ENCODE results near the gene C12orf43. TPM values are rescaled to one million over a fixed set of nuclear protein-coding genes. Genes with fewer than 3 reads are reported as not detected.

C12orf43 gene
- total and polyA plus RNA-seq, 2 donors (not counting 1 experiment from before 2014, with no cell fraction given), result 6.7 to 18.9 TPM

- Histone ChIP-seq H4K20me1 (ENCODE audit: control insufficient read depth, insufficient read depth, low read length, poor library complexity, severe bottlenecking) (no peaks in the 10 kb centered on the region), H3K27ac (ENCODE audit: low read length in 2 of 2) (no peak overlapping the region), H3K4me3 (ENCODE audit: control extremely low read depth in 1 of 5, extremely low read depth in 1 of 5, insufficient read depth in 1 of 5, low read depth in 2 of 5, low read length in 4 of 5) (no peak overlapping the region), H3K27me3 (replicated peaks in 1 of 4; ENCODE audit: control extremely low read depth in 1 of 4, control insufficient read depth in 3 of 4, insufficient read depth in 4 of 4, low read length in 3 of 4) (no peaks in the 10 kb centered on the region), H3K79me2 (ENCODE audit: control insufficient read depth, insufficient read depth, low read length) (no peaks in the 10 kb centered on the region), H2AFZ (ENCODE audit: insufficient read depth, low read depth, low read length, poor library complexity, severe bottlenecking) (no peak overlapping the region), H3K9me3 (ENCODE audit: control extremely low read depth in 1 of 3, control insufficient read depth in 2 of 3, insufficient read depth in 1 of 3, low read length in 2 of 3) (no peaks in the 10 kb centered on the region), H3K4me1 (ENCODE audit: control insufficient read depth in 2 of 2, insufficient read depth in 2 of 2, low read length in 2 of 2) (no peaks in the 10 kb centered on the region), H3K36me3 (replicated peaks in 1 of 2; ENCODE audit: control extremely low read depth in 1 of 2, control insufficient read depth in 1 of 2, extremely low read depth in 1 of 2, insufficient read depth in 2 of 2, low read length in 1 of 2) (no peaks in the 10 kb centered on the region), H3K9ac (ENCODE audit: low read length) (no peak overlapping the region), H3K4me2 (replicated peaks; ENCODE audit: low read depth, low read length, poor library complexity, severe bottlenecking) (no peak overlapping the region)
- Mint-ChIP-seq H3K4me3 (no peak overlapping the region), H3K4me1 (no peaks in the 10 kb centered on the region), H3K27ac (no peak overlapping the region), H3K9me3 (ENCODE audit: insufficient read depth) (no peaks in the 10 kb centered on the region), H3K27me3 (no peaks in the 10 kb centered on the region)
- 88% methylated on average over 6 of the region's 13 CpGs for WGBS (ENCODE audit: insufficient coverage)
- TF ChIP-seq EZH2 (IDR thresholded peaks at IDR 0.05; ENCODE audit: borderline replicate concordance, insufficient read depth, low read depth, low read length, poor library complexity, severe bottlenecking), result no peak
- TF ChIP-seq CTCF (IDR thresholded peaks at IDR 0.05), result no peak
- ChIA-PET POLR2A (interaction anchor here (0.6 kb wide), 1 partner anchor 51 kb away, joined by 3 read pairs; no protein-coding TSS in a partner anchor), CTCF (interaction anchor here (1.6 kb wide), 1 partner anchor 9 kb away, joined by 9 read pairs; no protein-coding TSS in a partner anchor)
- no peak for ATAC-seq (ENCODE audit: low read depth)
- no peak for DNase-seq
- intact Hi-C loops (cut with micrococcal nuclease), result no loop called here
Observed at GRCh38 chr12:120980800-120981368, 35.4 kb downstream of the C12orf43 start.

- Mint-ChIP-seq H3K27me3 (no peaks in the 10 kb centered on the region), H3K9me3 (ENCODE audit: insufficient read depth) (no peaks in the 10 kb centered on the region), H3K4me1 (no peaks in the 10 kb centered on the region), H3K4me3 (no peak overlapping the region), H3K27ac (no peak overlapping the region)
- Histone ChIP-seq H3K4me1 (ENCODE audit: control insufficient read depth in 2 of 2, insufficient read depth in 2 of 2, low read length in 2 of 2) (no peaks in the 10 kb centered on the region), H3K27me3 (replicated peaks in 1 of 4; ENCODE audit: control extremely low read depth in 1 of 4, control insufficient read depth in 3 of 4, insufficient read depth in 4 of 4, low read length in 3 of 4) (no peaks in the 10 kb centered on the region), H3K79me2 (ENCODE audit: control insufficient read depth, insufficient read depth, low read length) (no peaks in the 10 kb centered on the region), H3K27ac (ENCODE audit: low read length in 2 of 2) (no peak overlapping the region), H3K4me3 (ENCODE audit: control extremely low read depth in 1 of 5, extremely low read depth in 1 of 5, insufficient read depth in 1 of 5, low read depth in 2 of 5, low read length in 4 of 5) (no peak overlapping the region), H3K9me3 (ENCODE audit: control extremely low read depth in 1 of 3, control insufficient read depth in 2 of 3, insufficient read depth in 1 of 3, low read length in 2 of 3) (no peaks in the 10 kb centered on the region), H4K20me1 (ENCODE audit: control insufficient read depth, insufficient read depth, low read length, poor library complexity, severe bottlenecking) (no peaks in the 10 kb centered on the region), H3K4me2 (replicated peaks; ENCODE audit: low read depth, low read length, poor library complexity, severe bottlenecking) (no peak overlapping the region), H2AFZ (ENCODE audit: insufficient read depth, low read depth, low read length, poor library complexity, severe bottlenecking) (no peak overlapping the region), H3K36me3 (replicated peaks in 1 of 2; ENCODE audit: control extremely low read depth in 1 of 2, control insufficient read depth in 1 of 2, extremely low read depth in 1 of 2, insufficient read depth in 2 of 2, low read length in 1 of 2) (no peaks in the 10 kb centered on the region), H3K9ac (ENCODE audit: low read length) (no peak overlapping the region)
- intact Hi-C loops (cut with micrococcal nuclease), result loop anchor here (10.0 kb wide), 1 partner anchor 195 kb away; no protein-coding TSS in a partner anchor
- TF ChIP-seq CTCF (IDR thresholded peaks at IDR 0.05), result no peak
- no peak for TF ChIP-seq EZH2 (IDR thresholded peaks at IDR 0.05; ENCODE audit: borderline replicate concordance, insufficient read depth, low read depth, low read length, poor library complexity, severe bottlenecking)
- 82% methylated on average over 9 of the region's 11 CpGs for WGBS (ENCODE audit: insufficient coverage)
- no peak for ATAC-seq (ENCODE audit: low read depth)
- ChIA-PET CTCF (interaction anchor here (0.8 to 1.6 kb wide), 2 partner anchors 8 to 9 kb away, joined by 4 to 9 read pairs; no protein-coding TSS in a partner anchor), POLR2A (no interaction called here)
- no peak for DNase-seq
Observed at GRCh38 chr12:120979862-120980696, 36.2 kb downstream of the C12orf43 start.
